Esophagus squamous epithelium (tissue), 5 donors: ENCODE results near the gene LARP1. TPM values are rescaled to one million over a fixed set of nuclear protein-coding genes. Genes with fewer than 3 reads are reported as not detected.

Experiments used
- DNase-seq: peaks from one replicate; lab custom pipeline; 2025; lab: John Stamatoyannopoulos, UW
- H3K27ac ChIP-seq, 4 donors: fragments of 200-600 bp; sonication (generic); one replicate each; pipeline ENCODE4 v1.5.1; 2016 to 2019; ENCODE audit warnings: mild to moderate bottlenecking in 1 of 4
- H3K27me3 ChIP-seq, 4 donors: fragments of 200-600 bp; sonication (generic); 1 replicate in 3 of 4; 2 replicates in 1 of 4; pipeline versions ENCODE4 v1.5.1 to v1.6.0; 2017 to 2021; ENCODE audit warnings: antibody characterized with exemption in 1 of 4
- H3K36me3 ChIP-seq, 3 donors: fragments of 200-600 bp; sonication (generic); one replicate each; pipeline ENCODE4 v1.5.1; 2016 to 2019
- H3K4me1 ChIP-seq, 3 donors: fragments of 200-600 bp; sonication (generic); one replicate each; pipeline ENCODE4 v1.5.1; 2017 to 2019
- H3K4me3 ChIP-seq, 4 donors: fragments of 200-600 bp; sonication (generic); 1 replicate in 3 of 4; 2 replicates in 1 of 4; pipeline ENCODE4 v1.5.1; 2016 to 2019; ENCODE audit warnings: mild to moderate bottlenecking in 2 of 4, moderate library complexity in 1 of 4
- H3K9me3 ChIP-seq, 3 donors: fragments of 200-600 bp; sonication (generic); one replicate each; pipeline ENCODE4 v1.5.1; 2016 to 2019
- CTCF ChIP-seq, 6 experiments: fragments of 450-650 bp in 4 of 6; fragments of 200-600 bp in 2 of 6; sonication (generic) in 2 of 6; IDR thresholded peaks; one replicate each; pipeline ENCODE4 v1.5.1; 2016 to 2019; ENCODE audit warnings: antibody characterized with exemption in 6 of 6, mild to moderate bottlenecking in 4 of 6, moderate library complexity in 4 of 6
- POLR2A ChIP-seq, 4 donors: fragments of 450-650 bp; IDR thresholded peaks; one replicate each; pipeline ENCODE4 v1.6.1; 2017; ENCODE audit warnings: antibody characterized with exemption in 4 of 4, mild to moderate bottlenecking in 4 of 4, moderate library complexity in 3 of 4
- WGBS, 2 donors: methylation state at CpG; one replicate each; pipeline ENCODE4 v1.1.5; 2018; 5-methylcytosine and 5-hydroxymethylcytosine counted together
- intact Hi-C: fragments of 100-400 bp; cut with DNase I; formaldehyde crosslinking; loops from one replicate; pipeline ENCODE4 v1.15.0; 2022
- total RNA-seq, 4 donors: library from RNA; depleted of rRNA; stranded (reverse); fragments of >200 nt; gene quantifications; one replicate each; pipeline ENCODE4 v1.1.0, GENCODE V29; 2016
- donor health status: DM: yes; HTN: yes; CAD: no.

Gene LARP1
- total RNA-seq, 4 donors from 2014 or later: 81.7 to 105 (median 95.2) TPM

GRCh38 chr5:154791535-154791934 lies 36.4 kb downstream of the LARP1 start:
- intact Hi-C loops: no loop called here
- Histone ChIP-seq H3K27ac (no peak overlapping the region), H3K9me3 (no peaks in the 10 kb centered on the region), H3K4me3 (no peak overlapping the region), H3K27me3 (no peaks in the 10 kb centered on the region), H3K4me1 (peaks cover 9 to 21% (median 13%) of the 10 kb centered on the region in 3 donors), H3K36me3 (peaks cover 20 to 66% (median 23%) of the 10 kb centered on the region in 3 donors)
- DNase-seq: no peak
- TF ChIP-seq POLR2A (IDR thresholded peaks at IDR 0.05) (no peak), CTCF (IDR thresholded peaks at IDR 0.05) (no peak)
- WGBS, 2 donors: 70 to 84% methylated on average over 3 of the region's 3 CpGs

GRCh38 chr5:154793599-154794524 lies 38.7 kb downstream of the LARP1 start:
- peaks cover 28 to 90% (median 33%) of the 10 kb centered on the region in 3 donors for H3K36me3 ChIP-seq
- H3K27ac ChIP-seq: no peak overlapping the region
- H3K4me1 ChIP-seq: no peaks in the 10 kb centered on the region
- 84 to 94% methylated on average over 21 to 22 of the region's 32 CpGs for WGBS, 2 donors
- no peak for DNase-seq
- intact Hi-C loops: no loop called here
- no peaks in the 10 kb centered on the region for H3K9me3 ChIP-seq
- H3K4me3 ChIP-seq: no peak overlapping the region
- TF ChIP-seq POLR2A (IDR thresholded peaks at IDR 0.05) (no peak), CTCF (IDR thresholded peaks at IDR 0.05) (no peak)
- H3K27me3 ChIP-seq: no peaks in the 10 kb centered on the region

GRCh38 chr5:154794525-154795234 lies 39.5 kb downstream of the LARP1 start:
- no peak for TF ChIP-seq POLR2A (IDR thresholded peaks at IDR 0.05)
- TF ChIP-seq CTCF (IDR thresholded peaks at IDR 0.05): no peak
- peaks cover 32 to 96% (median 39%) of the 10 kb centered on the region in 3 donors for H3K36me3 ChIP-seq
- 71 to 73% methylated on average over 7 of the region's 7 CpGs for WGBS, 2 donors
- intact Hi-C loops: no loop called here
- no peak overlapping the region for H3K4me3 ChIP-seq
- no peaks in the 10 kb centered on the region for H3K9me3 ChIP-seq
- no peaks in the 10 kb centered on the region for H3K4me1 ChIP-seq
- H3K27me3 ChIP-seq: no peaks in the 10 kb centered on the region
- H3K27ac ChIP-seq: no peak overlapping the region
- no peak for DNase-seq

GRCh38 chr5:154795235-154795596 lies 40.0 kb downstream of the LARP1 start:
- TF ChIP-seq CTCF (IDR thresholded peaks at IDR 0.05) (no peak), POLR2A (IDR thresholded peaks at IDR 0.05) (no peak)
- Histone ChIP-seq H3K36me3 (peaks cover 34 to 96% (median 44%) of the 10 kb centered on the region in 3 donors), H3K27ac (no peak overlapping the region), H3K9me3 (no peaks in the 10 kb centered on the region), H3K27me3 (no peaks in the 10 kb centered on the region), H3K4me3 (no peak overlapping the region), H3K4me1 (no peaks in the 10 kb centered on the region)
- 65 to 80% methylated on average over 3 of the region's 3 CpGs for WGBS, 2 donors
- no peak for DNase-seq
- intact Hi-C loops: no loop called here

- Histone ChIP-seq H3K4me1 (no peaks in the 10 kb centered on the region), H3K27ac (no peak overlapping the region), H3K9me3 (no peaks in the 10 kb centered on the region), H3K36me3 (peaks cover 37 to 96% (median 55%) of the 10 kb centered on the region in 3 donors), H3K4me3 (no peak overlapping the region), H3K27me3 (no peaks in the 10 kb centered on the region)
- DNase-seq: no peak
- intact Hi-C loops: no loop called here
- WGBS, 2 donors: 65 to 68% methylated on average over 4 of the region's 4 CpGs
- TF ChIP-seq POLR2A (IDR thresholded peaks at IDR 0.05) (no peak), CTCF (IDR thresholded peaks at IDR 0.05) (no peak)
Observed at GRCh38 chr5:154797762-154798161, 42.6 kb downstream of the LARP1 start.
